COLO668 (cell line): ENCODE results near the gene SNRK.

ENCODE experiments used
- DNase-seq: peaks from one replicate; lab custom pipeline; 2025; ENCODE audit not compliant: unreplicated experiment; lab: John Stamatoyannopoulos, UW

The SNRK gene

DNA sequence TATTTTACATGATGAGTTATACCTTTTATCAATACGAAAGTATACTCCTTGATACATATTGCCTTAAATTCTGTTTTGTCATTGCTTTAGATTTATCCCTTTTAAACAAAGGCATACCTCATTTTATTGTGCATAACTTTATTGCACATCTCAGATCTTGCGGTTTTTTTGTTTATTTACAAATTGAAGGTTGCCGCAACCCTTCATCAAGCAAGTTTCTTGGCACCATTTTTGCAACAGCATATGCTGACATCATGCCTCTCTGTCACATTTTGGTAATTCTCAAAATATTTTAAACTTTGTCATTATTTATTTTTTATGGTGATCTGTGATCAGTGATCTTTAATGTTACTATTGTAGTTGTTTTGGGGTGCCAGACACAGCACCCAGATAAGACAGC is 20.9 kb downstream of the SNRK start:
- no peak for DNase-seq

DNA sequence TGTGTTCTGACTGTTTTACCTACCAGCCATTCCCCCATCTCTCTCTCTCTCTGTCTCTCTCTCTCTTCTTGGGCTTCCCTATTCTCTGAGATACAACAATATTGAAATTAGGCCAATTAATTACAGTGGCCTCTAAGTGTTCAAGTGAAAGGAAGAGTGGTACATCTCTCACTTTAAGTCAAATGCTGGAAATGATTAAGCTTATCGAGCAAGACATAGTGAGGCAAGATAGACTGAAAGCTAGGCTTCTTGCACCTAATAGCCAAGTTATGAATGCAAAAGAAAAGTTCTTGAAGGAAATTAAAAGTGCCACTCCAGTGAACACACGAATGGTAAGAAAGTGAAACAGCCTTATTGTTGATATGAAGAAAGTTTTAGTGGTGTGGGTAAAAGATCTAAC is 21.3 kb downstream of the SNRK start:
- DNase-seq: no peak

DNA sequence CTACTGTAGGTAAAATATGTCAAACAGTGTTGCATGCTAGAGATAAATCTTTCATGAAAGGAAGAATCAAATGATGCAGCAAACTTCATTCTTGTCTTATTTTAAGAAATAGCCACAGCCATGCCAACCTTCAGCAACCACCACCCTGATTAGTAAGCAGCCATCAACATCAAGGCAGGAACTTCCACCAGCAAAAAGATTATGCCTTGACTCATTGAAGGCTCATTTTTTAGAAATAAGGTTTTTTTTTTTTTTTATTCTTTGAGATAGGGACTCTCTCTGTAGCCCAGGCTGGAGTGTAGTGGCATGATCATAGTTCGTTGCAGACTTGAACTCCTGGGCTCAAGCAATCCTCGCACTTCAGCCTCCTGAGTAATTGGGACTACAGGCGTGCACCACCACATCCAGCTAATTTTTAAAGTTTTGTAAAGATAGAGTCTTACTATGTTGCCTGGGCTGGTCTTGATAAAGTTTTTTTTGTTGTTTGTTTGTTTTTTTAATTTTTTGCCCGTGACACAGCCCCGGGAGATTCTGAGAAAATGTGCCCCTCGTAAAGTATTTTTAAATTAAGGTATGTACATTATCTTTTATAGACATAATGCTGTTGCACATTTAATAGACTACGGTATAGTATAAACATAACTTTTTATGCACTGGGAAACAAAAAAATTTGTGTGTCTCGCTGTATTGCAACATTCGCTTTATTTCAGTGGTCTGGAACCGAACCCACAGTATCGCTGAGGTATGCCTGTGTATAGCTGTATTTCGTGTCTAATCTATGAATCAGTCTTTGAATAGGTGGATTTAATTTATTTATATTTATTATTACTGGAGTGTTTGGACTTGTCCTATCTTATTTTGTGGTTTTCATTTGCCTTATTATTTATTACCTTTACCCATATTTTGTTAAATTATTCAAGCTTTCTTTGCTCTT is 23.3 kb downstream of the SNRK start:
- DNase-seq: no peak

DNA sequence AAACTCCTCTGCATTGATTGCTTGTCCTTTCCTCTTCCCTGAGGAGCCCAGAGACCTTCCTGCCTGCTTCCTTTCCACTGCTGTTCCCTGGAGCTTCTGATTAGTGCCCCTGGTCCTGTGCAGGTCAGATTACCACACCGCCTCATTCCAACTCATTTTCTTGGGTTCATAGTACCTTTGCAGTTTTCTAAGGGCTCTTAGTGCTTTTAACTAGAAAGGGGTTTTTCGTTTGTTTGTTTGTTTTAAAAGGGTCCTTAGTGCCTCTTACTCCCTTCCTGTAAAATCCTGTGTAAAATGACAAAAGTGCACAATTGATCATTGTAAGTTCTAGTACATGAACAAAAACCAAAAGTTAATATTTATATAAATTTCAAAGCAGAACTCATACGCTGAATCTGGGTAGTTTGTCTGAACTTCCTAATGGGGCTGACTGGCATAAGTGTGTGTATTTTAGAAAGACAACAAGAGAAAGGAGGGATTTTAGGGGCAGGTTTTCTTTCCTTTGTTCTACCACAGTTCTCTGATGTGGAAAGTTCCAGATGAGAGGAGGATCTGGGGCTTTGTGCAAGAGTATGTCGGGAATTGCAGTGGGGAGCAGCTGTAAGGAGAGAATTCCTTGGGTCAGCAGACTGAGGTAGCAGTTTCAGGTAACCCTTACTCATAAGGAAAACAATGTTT is 30.6 kb downstream of the SNRK start:
- no peak for DNase-seq

GRCh38 chr3:43317461-43318316 is 31.3 kb downstream of the SNRK start:
- DNase-seq: no peak

DNA sequence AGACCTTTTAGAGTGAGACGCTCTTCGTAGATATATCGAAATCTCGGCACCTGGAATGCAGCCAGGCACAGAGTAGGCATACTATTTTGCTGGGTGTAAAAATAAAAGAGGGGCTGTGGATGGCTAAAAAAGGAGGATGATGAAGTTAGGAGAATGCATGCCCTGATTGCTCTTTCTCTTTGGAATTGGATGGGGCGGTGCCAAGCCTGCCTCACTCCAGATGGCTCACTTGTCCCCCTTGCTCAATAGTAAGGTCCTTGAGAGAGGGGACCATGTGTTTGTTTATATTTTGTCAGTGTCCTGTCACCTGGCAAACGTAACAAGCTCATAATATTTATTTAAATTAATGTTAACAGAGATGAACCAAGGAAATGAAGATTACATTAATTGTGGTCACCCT is 33.0 kb downstream of the SNRK start:
- no peak for DNase-seq

DNA sequence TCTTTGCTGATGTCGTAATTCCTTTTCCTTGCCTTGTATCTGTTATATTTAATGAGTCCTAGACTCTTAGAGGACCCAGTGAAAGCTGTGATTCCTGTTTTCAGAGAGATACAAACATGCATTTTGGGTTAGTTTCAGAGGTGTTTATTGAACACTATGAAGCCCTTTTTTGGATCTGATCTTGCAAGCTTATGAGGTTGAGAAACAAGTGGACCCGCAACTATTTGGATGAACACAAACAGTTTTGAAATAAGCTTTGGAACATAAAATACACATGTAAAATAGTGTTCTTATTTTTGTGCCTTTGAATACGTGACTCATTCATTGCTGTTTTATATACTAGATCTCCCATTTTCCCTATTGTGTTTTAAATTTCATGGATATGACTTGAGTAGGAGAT is 33.5 kb downstream of the SNRK start:
- DNase-seq: no peak

GRCh38 chr3:43320288-43320687 is 33.9 kb downstream of the SNRK start:
- no peak for DNase-seq

GRCh38 chr3:43323541-43323940 is 37.2 kb downstream of the SNRK start:
- DNase-seq: no peak

DNA sequence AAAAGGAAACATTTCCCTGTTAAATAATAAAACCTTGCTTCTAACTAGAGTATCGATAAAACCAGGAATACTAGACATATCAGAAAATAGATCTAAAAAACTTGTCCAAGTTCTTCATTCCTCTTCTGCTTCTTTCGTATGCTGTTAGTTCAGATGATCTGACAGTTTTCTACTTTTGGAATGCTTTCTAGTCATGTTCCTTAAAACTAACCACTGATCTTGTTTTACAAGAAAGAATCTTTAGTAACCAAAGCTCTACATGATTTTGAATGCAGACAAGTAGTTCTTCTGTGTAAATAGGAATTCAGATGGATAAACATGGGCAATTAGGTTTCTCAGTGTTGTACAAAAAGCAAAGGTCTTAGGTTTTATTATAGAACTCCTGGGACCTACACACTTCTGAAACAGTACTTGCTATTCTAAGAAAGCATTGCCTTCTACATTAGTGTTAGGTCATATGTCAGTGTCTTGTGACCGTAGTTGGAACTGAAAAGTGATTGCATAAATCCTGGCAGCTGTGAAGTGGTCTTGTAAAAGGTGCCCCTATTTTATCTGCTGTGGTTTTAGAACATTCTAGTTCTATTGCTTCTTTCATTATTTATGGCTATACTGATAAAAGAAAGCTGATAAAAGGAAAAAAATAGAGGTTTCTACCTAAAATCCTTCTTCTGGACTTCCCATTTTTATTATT is 40.7 kb downstream of the SNRK start:
- DNase-seq: no peak

DNA sequence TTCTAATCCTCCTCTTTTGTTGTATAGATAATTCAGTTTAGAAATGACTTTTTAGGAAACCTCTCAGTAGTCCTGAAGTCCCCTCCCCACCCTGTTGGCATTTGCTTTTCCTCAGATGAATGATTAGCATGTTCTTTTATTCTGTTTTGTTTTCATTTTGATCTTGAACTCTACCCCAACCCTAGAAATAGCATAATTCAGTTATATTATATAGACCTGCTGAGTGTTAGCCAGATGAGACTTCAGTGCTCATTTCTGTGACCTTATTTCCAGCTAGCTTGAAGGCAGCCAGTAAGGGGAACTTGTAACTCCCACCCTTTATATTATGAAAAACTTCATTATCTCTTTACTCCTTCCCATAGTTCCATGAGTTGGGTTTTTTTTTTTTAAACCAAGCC is 41.2 kb downstream of the SNRK start:
- DNase-seq: no peak

DNA sequence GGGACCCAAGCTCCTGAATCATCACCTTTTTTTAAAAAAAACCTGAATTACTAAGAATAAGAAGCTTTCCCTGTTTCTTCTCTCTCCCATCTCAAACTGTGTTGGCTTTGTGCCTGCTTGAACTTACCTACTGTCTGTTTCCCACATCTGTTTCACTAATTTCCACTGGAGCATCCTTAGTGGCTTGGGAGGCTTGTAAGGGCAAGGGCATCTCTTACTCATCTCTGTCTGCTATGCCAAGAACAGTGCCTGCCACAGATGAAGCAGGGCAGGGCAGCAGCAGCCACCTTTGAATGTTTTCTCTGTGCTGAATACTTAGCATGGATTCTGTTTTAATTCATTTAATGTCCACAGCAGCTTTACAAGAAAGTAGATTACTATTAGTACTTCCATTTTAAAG is 42.3 kb downstream of the SNRK start:
- no peak for DNase-seq

DNA sequence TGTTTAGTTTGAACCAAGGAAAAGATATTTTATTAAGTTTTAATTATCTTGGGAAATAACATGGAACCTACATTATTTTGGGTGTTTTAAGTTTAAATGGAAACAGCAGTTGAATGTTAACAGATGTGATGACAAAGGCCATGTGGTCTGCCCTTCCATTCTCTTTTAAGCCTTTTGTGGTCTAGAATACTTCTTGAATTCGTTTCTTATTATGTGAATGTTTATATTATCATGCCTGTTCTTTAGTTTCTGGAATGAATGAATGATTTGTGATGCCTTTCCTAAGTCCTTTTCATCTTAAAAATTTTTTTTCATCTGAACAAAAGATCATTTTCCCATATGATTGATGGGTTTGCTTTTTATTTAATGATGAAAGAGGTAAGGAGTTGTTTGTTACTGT is 44.6 kb downstream of the SNRK start:
- DNase-seq: no peak

DNA sequence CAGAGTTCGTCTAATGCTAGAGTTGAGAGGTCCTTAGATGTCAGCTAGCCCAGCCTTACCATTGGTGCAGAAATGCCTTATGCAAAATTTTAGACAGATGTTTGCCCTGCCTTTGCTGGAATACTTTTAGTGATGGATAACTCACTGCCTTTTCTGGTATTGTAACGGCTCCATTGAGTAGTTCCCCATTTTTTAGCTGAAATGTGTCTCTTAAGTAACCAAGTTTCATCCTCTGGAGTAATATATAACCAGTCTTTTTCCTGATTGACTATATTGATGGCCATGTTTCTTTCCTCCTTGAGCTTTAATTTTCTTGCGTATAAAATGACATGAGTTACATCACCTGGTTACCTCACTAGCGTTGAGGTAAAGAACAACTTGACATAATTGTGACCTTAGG is 45.0 kb downstream of the SNRK start:
- DNase-seq: no peak

GRCh38 chr3:43334976-43335375 is 48.6 kb downstream of the SNRK start:
- no peak for DNase-seq

- no peak for DNase-seq
These were observed 49.5 kb downstream of the SNRK start for GRCh38 chr3:43335799-43336198.

DNA sequence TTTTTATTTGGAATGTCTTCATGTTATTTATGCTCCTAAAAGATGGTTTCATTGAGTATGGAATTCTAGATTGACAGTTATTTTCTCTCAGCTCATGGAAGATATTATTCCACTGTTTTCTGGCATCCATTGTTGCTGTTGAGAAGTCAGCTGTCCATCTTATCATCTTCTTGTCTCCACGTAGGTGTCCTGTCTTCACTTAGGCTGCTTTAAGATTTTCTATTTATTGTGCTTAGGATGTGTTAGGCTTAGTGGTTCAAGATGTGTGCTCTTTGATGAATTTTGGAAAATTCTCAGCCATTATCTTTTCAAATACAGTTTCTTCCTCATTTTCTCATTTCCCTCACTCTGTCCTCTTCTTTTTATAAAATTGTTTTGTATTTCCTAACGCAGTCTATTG is 52.0 kb downstream of the SNRK start:
- DNase-seq: no peak

DNA sequence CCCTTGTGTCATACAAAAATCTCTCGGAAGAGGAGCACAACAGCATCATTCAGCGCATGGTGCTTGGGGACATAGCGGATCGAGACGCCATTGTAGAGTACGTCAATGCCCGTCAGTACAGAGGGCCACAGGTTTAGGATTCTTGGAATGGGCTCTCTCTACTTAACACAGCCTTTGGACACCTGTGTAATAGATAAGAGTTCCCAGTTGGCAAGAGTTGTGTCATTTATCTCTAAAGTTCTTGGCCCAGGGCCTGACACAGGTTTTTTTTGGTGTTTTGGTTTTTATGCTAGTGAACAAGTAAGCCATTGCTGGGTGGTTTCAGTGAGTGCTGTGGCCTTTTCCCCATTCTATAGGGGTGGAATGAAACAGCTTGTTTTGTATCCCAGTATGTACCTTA is 54.1 kb downstream of the SNRK start:
- no peak for DNase-seq

GRCh38 chr3:43341788-43342187 is 55.4 kb downstream of the SNRK start:
- DNase-seq: no peak

DNA sequence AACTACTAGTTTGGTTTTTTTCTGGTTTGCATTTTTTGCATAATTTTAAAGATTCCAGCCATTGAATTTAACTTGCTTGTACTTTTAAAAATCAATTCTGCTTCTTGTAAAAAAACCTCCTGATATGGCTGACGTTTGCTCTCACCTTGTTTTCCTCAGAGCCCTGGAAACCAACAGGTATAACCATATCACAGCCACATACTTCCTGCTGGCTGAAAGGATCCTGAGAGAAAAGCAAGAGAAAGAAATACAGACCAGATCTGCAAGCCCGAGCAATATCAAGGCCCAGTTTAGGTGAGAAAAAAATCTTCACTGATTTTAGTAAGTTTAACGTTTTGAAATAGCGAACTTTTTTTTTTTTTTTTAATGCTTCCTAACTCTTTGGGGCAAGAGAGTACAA is 56.8 kb downstream of the SNRK start:
- DNase-seq: no peak

- DNase-seq: no peak
These were observed 57.5 kb downstream of the SNRK start for GRCh38 chr3:43343815-43344214.
